GM18502 (cell line): ENCODE measurements around the gene TCF23.
"Not testable (repeated sequence)": the region's sequence is repeated elsewhere in the genome, so short reads cannot be mapped to it uniquely, and the experiment has no call there.

Source experiments
- ATAC-seq: cut with Tn5 transposase; IDR thresholded peaks from one replicate; pipeline ENCODE4 v1.9.1; 2021; ENCODE audit warnings: mild to moderate bottlenecking; ENCODE audit not compliant: unreplicated experiment, poor library complexity

Gene TCF23

GRCh38 chr2:27148801-27149439 lies at the start of gene TCF23:
Gene TCF23 (plus strand): TSS chr2:27149004. CDS start chr2:27149134, 130 bp downstream.
- no peak for ATAC-seq

GRCh38 chr2:27099334-27099955 lies 49.4 kb upstream of the TCF23 start:
- no peak for ATAC-seq

- no peak for ATAC-seq
These were observed 48.8 kb upstream of the TCF23 start for GRCh38 chr2:27100036-27100435.

- no peak for ATAC-seq
These were observed 46.5 kb upstream of the TCF23 start for GRCh38 chr2:27102329-27102728.

GRCh38 chr2:27105981-27106380 lies 42.8 kb upstream of the TCF23 start:
- no peak for ATAC-seq

GRCh38 chr2:27108221-27108620 lies 40.6 kb upstream of the TCF23 start:
- no peak for ATAC-seq

GRCh38 chr2:27109083-27109482 lies 39.7 kb upstream of the TCF23 start:
- ATAC-seq: no peak

GRCh38 chr2:27110603-27111352 lies 38.0 kb upstream of the TCF23 start:
- ATAC-seq: not testable (repeated sequence)

- not testable (repeated sequence) for ATAC-seq
These were observed 37.3 kb upstream of the TCF23 start for GRCh38 chr2:27111392-27112078.

- no peak for ATAC-seq
These were observed 33.3 kb upstream of the TCF23 start for GRCh38 chr2:27115519-27115918.

- ATAC-seq: no peak
These were observed 30.7 kb upstream of the TCF23 start for GRCh38 chr2:27117995-27118524.

GRCh38 chr2:27118525-27119329 lies 30.1 kb upstream of the TCF23 start, which contains the start of gene CGREF1:
Gene CGREF1 (minus strand): TSS chr2:27119128. CDS start chr2:27104366, 14,762 bp downstream.
- no peak for ATAC-seq

GRCh38 chr2:27119330-27119670 lies 29.5 kb upstream of the TCF23 start:
- ATAC-seq: not testable (repeated sequence)

GRCh38 chr2:27121906-27122305 lies 26.9 kb upstream of the TCF23 start:
- ATAC-seq: no peak

GRCh38 chr2:27122791-27123190 lies 26.0 kb upstream of the TCF23 start:
- ATAC-seq: no peak

GRCh38 chr2:27123302-27124150 lies 25.3 kb upstream of the TCF23 start, which contains the start of gene ABHD1:
Gene ABHD1 (plus strand): TSS chr2:27123815. CDS start chr2:27123949, 134 bp downstream.
- peak; percentile 65 for ATAC-seq

GRCh38 chr2:27125104-27125503 lies 23.7 kb upstream of the TCF23 start:
- no peak for ATAC-seq

- no peak for ATAC-seq
These were observed 22.5 kb upstream of the TCF23 start for GRCh38 chr2:27126252-27126710.
